GM23248 (cell line): ENCODE results near the gene ADAM29.

ENCODE experiments used
- EZH2 ChIP-seq: fragments of 200-600 bp; sonication (generic); IDR thresholded peaks from 2 replicates; pipeline ENCODE4 v1.6.1; 2018; ENCODE audit warnings: antibody characterized with exemption, mild to moderate bottlenecking; ENCODE audit not compliant: insufficient read depth, poor library complexity, severe bottlenecking
- EZH2phosphoT487 ChIP-seq: fragments of 200-600 bp; sonication (generic); IDR thresholded peaks from 2 replicates; pipeline ENCODE4 v1.6.1; 2018; ENCODE audit warnings: antibody characterized with exemption, moderate library complexity, mild to moderate bottlenecking, low read depth; ENCODE audit not compliant: insufficient read depth

GRCh38 chr4:174907508-174907907, 10.7 kb upstream of the ADAM29 start:
- no peak for TF ChIP-seq EZH2phosphoT487
- no peak for TF ChIP-seq EZH2
